ENCODE results near the gene IVL.

The IVL gene

GRCh38 chr1:152884085-152884484 is 24.3 kb upstream of the IVL start:
- Histone ChIP-seq H3K4me1 (ENCODE audit: control insufficient read depth, insufficient read depth, low read length) (no peaks in the 10 kb centered on the region), H3K36me3 (ENCODE audit: control insufficient read depth in 2 of 2, insufficient read depth in 1 of 2, low read length in 2 of 2) (no peaks in the 10 kb centered on the region), H3K9me3 (ENCODE audit: control insufficient read depth, insufficient read depth, low read depth, low read length) (no peaks in the 10 kb centered on the region), H3K27ac (ENCODE audit: extremely low read depth, low read depth, low read length) (no peak overlapping the region), H3K4me3 (ENCODE audit: low read depth, low read length) (no peak overlapping the region)
- ChIA-PET POLR2A (no interaction called here), CTCF (interaction anchor here (1.3 to 1.7 kb wide), 2 partner anchors 12 to 14 kb away, joined by 4 to 8 read pairs; no protein-coding TSS in a partner anchor)
- no peak for TF ChIP-seq MEIS1 (CRISPR knock-in tag; IDR thresholded peaks at IDR 0.05; ENCODE audit: borderline replicate concordance)
- no peak for TF ChIP-seq KLF8 (tag by site-specific recombination; IDR thresholded peaks at IDR 0.05)
- no peak for TF ChIP-seq ZNF785 (tag by site-specific recombination; IDR thresholded peaks at IDR 0.05)
- TF ChIP-seq MYNN (tag by site-specific recombination; IDR thresholded peaks at IDR 0.05; ENCODE audit: borderline replicate concordance), result no peak
- TF ChIP-seq ZNF292 (tag by site-specific recombination; IDR thresholded peaks at IDR 0.05; ENCODE audit: borderline replicate concordance, low read depth), result no peak
- TF ChIP-seq ZNF266 (tag by site-specific recombination; IDR thresholded peaks at IDR 0.05; ENCODE audit: low read depth), result no peak
- TF ChIP-seq SP2 (tag by site-specific recombination; IDR thresholded peaks at IDR 0.05), result no peak
- TF ChIP-seq ZBTB1 (tag by site-specific recombination; IDR thresholded peaks at IDR 0.05), result no peak
- no peak for TF ChIP-seq ZBTB44 (tag by site-specific recombination; IDR thresholded peaks at IDR 0.05)
- no peak for TF ChIP-seq ZNF138 (tag by site-specific recombination; IDR thresholded peaks at IDR 0.05; ENCODE audit: borderline replicate concordance)

GRCh38 chr1:152884506-152884905 is 23.8 kb upstream of the IVL start:
- CTCF ChIA-PET, result interaction anchor here (1.3 to 1.7 kb wide), 2 partner anchors 12 to 14 kb away, joined by 4 to 8 read pairs; no protein-coding TSS in a partner anchor
- Histone ChIP-seq H3K4me3 (ENCODE audit: low read depth, low read length) (no peak overlapping the region), H3K27ac (ENCODE audit: extremely low read depth, low read depth, low read length) (no peak overlapping the region), H3K9me3 (ENCODE audit: control insufficient read depth, insufficient read depth, low read depth, low read length) (no peaks in the 10 kb centered on the region), H3K4me1 (ENCODE audit: control insufficient read depth, insufficient read depth, low read length) (no peaks in the 10 kb centered on the region), H3K36me3 (ENCODE audit: control insufficient read depth in 2 of 2, insufficient read depth in 1 of 2, low read length in 2 of 2) (no peaks in the 10 kb centered on the region)
- POLR2A ChIA-PET, result no interaction called here
- TF ChIP-seq PATZ1 (tag by site-specific recombination; IDR thresholded peaks at IDR 0.05) (no peak), SP3 (tag by site-specific recombination; IDR thresholded peaks at IDR 0.05) (no peak), ZNF677 (tag by site-specific recombination; IDR thresholded peaks at IDR 0.05) (no peak), PRDM1 (tag by site-specific recombination; IDR thresholded peaks at IDR 0.05) (no peak), GLI2 (tag by site-specific recombination; IDR thresholded peaks at IDR 0.05; ENCODE audit: borderline replicate concordance, low read depth) (no peak), ZBTB26 (tag by site-specific recombination; optimal IDR thresholded peaks at IDR 0.05) (no peak), ZBTB44 (tag by site-specific recombination; IDR thresholded peaks at IDR 0.05) (no peak), ZNF184 (tag by site-specific recombination; IDR thresholded peaks at IDR 0.05) (no peak), PRDM4 (tag by site-specific recombination; IDR thresholded peaks at IDR 0.05) (no peak), ZNF394 (tag by site-specific recombination; IDR thresholded peaks at IDR 0.05; ENCODE audit: borderline replicate concordance) (no peak), GFI1B (tag by site-specific recombination; IDR thresholded peaks at IDR 0.05) (no peak), HOXA7 (CRISPR knock-in tag; IDR thresholded peaks at IDR 0.05; ENCODE audit: borderline replicate concordance) (no peak), ZNF155 (tag by site-specific recombination; IDR thresholded peaks at IDR 0.05) (no peak), ZFP37 (tag by site-specific recombination; IDR thresholded peaks at IDR 0.05) (no peak), ZNF843 (tag by site-specific recombination; IDR thresholded peaks at IDR 0.05) (no peak), PRDM6 (tag by site-specific recombination; IDR thresholded peaks at IDR 0.05) (no peak)
